GM21390 (cell line): ENCODE results near the gene YY1.
"Not testable (repeated sequence)": the region's sequence is repeated elsewhere in the genome, so short reads cannot be mapped to it uniquely, and the experiment has no call there.

ENCODE experiments used
- ATAC-seq: cut with Tn5 transposase; IDR thresholded peaks from one replicate; pipeline ENCODE4 v1.9.1; 2021; ENCODE audit not compliant: unreplicated experiment

YY1 gene

GRCh38 chr14:100295376-100296105 lies 56.6 kb downstream of the YY1 start:
- no peak for ATAC-seq

DNA sequence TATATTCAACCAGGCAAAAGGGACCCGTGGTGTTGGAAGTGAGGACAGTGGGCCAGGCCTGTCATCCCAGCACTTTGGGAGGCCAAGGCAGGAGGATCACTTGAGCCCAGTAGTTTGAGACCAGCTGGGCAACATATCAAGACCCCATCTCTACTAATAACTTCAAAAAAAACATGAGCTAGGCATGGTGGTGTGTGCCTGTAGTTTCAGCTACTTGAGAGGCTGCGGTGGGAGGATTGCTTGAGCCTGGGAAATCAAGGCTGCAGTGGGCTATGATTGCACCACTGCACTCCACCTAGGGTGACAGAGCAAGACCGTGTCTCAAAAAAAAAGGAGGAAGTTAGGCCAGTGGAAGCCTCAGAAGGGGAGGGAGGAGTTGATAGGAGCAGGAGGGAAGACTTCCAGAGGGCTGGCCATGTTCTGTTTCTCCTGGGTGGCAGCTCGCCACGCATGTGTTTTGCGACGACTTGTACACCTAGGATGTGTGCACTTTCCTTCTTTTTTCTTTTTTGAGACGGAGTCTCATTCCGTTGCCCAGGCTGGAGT lies 57.2 kb downstream of the YY1 start:
- no peak for ATAC-seq

DNA sequence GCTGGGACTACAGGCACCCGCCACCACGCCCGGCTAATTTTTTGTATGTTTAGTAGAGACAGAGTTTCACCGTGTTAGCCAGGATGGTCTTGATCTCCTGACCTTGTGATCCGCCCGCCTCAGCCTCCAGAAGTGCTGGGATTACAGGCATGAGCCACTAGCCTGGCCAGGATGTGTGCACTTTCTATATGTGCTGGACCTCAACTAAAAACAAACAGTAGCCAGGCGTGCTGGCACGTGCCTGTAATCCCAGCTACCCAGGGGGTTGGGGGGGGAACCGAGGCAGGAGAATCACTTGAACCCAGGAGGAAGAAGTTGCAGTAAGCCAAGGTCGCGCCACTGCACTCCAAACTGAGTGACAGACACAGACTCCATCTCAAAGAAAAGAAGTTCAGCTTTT lies 57.8 kb downstream of the YY1 start:
- ATAC-seq, result not testable (repeated sequence)

GRCh38 chr14:100297320-100298300 lies 58.7 kb downstream of the YY1 start:
- ATAC-seq, result peak; percentile 91

DNA sequence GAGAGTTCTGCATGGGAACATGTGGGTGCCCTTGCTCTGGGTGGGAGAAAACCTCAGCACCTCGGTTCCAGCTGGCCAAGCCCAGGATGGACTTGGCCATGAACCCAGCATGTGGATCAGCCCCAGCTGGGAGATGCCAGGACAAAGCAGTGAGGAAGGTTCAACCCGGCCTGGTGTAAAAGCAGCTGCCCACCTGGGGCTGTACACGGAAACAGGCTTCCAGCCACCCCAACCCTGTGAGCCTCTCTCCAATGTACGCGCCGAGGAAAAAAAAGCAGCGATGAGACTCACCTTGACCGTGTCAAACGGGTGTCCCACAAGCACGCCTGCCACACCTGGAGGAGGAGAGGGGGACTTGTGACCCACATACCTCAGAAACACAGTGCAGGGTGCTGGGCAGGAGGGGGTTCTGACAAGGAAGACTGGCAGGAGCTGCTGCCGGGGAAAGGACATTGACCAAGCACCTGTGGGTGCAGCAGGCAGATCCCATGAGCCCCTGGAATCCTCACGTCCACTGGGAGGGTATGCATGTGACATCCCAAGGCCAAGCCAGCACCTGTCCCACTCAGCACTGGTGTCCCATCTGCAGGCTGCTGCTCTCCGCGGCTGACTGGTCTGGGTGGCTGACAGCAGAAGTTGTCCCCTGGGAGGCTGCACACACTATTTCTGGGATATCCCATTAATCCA lies 59.8 kb downstream of the YY1 start:
- no peak for ATAC-seq

DNA sequence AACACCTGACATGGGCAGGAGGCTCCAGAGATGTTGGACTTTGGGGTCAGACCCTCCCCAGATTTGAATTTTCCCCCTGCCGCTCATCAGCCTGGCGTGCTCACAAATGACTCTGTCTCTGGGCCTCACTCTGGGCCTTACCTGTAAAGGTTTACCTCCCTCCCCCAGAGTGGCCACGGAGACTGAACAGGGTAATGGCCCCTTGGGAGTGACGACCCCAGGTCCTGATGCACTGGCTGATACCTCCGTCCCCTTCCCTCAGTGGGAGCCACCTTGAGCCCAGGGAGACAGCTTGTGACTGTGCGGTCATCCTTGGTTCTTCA lies 60.3 kb downstream of the YY1 start:
- no peak for ATAC-seq

DNA sequence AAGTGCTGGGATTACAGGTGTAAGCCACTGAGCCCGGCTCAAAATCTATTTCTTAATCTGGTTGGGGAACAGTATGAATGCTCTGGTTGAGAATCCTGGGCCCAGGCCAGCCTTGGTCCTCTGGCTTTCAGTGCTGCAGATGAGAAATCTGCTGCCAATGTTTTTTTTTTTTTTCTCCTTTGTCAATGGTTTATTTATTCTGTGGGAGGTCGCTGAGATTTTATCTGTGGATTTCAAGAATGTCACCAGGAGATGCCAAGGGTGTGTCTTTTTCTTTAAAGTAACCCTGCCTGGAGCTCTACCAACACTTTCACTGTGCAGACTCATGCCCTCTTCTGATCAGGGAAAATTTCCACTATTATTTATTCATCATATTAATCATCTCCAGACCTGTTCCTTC lies 63.7 kb downstream of the YY1 start:
- ATAC-seq, result no peak

- no peak for ATAC-seq
These were observed 64.2 kb downstream of the YY1 start for GRCh38 chr14:100303179-100303578.

DNA sequence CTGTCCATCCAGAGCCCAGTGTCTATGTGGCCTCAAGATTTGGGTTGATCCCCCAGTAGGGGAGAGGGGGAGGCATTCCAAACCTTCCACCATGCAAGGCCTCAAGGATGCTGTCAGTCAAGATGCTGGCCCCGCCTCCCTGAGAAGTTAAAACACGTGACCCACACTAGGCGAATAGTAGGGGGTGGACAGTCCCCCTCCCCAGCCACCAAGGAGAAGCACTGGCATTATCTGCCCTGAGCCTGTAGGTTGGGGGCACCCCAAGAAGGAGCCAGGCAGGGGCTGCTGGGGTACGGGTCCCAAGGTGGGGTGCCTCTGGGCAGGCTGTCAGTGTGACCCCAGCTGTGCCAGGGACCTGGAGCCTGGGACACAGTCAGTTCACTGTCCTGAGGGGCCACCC lies 65.0 kb downstream of the YY1 start:
- ATAC-seq, result no peak

- no peak for ATAC-seq
These were observed 65.9 kb downstream of the YY1 start for GRCh38 chr14:100304825-100305323.

GRCh38 chr14:100305324-100306100 lies 66.6 kb downstream of the YY1 start:
- peak; percentile 1 for ATAC-seq

DNA sequence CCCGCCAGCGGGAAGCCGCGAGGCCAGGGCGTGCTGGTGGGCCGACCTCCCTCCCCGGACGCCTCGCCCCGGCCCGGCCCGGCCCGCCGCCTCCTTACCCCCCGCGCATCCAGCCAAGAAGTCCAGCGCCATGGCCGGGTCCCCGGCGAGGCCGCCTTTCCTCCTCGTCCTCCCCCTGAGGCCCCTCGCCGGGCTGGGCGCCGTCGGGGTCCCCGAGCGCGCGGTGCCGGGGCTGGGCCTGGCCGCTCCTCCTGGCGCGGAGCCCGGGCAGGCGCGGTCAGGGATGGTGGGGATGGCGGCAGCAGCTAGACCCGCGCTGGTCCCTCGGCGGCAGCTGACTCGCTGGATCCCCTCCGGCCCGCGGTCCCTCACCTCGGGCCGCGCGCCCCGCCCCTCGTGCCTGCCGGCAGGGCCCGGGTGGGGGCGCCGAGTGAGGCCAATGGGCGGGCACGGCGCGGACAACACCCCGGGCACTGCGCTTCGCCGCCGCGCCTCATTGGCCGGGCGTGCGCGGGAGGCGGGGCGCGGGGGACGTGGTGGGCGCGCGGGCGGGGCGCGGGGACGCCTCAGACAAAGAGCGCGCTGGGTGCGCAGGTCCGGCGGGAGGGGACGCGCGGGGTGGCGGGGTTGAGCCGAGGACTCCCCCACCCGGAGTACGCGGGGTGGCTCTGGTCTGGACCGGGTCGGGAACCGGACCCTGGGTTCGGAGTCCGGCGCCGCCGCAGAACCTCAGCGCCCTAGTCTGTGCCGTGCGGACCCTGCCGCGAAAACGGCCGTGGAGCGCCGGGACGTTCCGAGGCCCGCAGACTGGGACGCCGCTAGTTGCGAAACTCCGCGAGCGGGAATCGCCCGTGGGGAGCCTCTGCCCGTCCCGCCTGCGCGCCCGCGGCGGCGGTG lies 67.4 kb downstream of the YY1 start, which contains the start of gene SLC25A29:
SLC25A29 (minus strand) TSS at position 344 of the 897 bp plus-strand sequence; CDS start at position 132, 212 bp downstream.
- peak; percentile 88 for ATAC-seq

GRCh38 chr14:100306998-100307765 lies 68.2 kb downstream of the YY1 start:
- ATAC-seq, result peak; percentile 6

- ATAC-seq, result no peak
These were observed 69.0 kb downstream of the YY1 start for GRCh38 chr14:100307766-100308426.

DNA sequence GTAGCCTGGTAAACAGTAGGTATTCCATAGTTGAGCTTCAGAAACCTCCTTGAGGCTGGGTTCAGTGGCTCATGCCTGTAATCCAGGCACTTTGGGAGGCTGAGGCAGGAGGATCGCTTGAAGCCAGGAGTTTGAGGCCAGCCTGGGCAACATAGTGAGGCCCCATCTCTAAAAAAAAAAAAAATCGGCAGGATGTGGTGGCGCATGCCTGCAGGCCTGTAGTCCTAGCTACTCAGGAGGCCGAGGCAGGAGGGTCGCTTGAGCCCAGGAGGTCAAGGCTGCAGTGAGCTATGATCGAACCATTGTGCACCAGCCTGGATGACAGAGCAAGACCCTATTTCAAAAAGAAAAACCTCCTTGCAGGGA lies 69.5 kb downstream of the YY1 start:
- ATAC-seq, result not testable (repeated sequence)

DNA sequence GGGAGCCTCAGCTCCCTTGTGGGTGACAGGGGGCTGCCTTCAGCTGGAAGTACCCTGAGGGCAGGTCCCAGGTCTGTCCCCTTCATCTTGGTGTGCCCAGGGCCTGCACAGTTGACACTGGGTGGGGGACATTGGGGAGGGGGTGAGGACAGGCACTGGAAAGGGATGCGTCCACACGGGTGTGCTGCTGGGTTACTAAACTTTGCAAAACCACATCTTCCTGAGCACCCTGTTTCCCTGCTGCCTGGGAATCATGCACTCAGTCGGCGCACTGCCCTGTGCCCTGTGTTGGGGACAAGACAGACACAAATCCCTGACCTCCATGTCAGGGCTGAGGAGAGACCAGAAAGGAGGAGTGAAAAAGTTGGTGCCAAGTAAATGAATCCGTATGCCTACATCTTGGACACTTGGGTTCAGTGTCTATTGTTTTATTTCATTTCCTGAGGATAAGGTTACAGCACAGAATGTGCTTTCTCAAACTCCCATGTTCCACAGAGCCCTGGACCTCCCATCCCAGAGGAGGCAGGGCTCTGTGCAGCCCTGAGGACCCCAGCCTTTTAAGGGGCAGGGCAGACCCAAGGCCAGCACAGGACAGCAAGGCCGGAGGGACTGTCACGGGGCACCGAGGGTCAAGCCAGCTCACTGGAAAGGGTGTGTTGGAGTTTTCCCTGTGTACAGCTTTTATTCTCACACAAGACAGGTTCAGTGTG lies 70.2 kb downstream of the YY1 start:
- no peak for ATAC-seq

- not testable (repeated sequence) for ATAC-seq
These were observed 73.3 kb downstream of the YY1 start for GRCh38 chr14:100312110-100312876.
